H9 (cell line): ENCODE results near the gene ACP3. TPM values are rescaled to one million over a fixed set of nuclear protein-coding genes. Genes with fewer than 3 reads are reported as not detected.

ENCODE experiments used
- DNase-seq: peaks from one replicate; pipeline ENCODE4 v3.0.0-alpha.2; 2017
- H2AFZ ChIP-seq: one replicate; pipeline ENCODE4 v1.6.1; 2013; ENCODE audit warnings: mild to moderate bottlenecking, low read length, control low read depth, moderate library complexity
- H2AK5ac ChIP-seq: 2 replicates; pipeline ENCODE4 v1.6.1; 2013; ENCODE audit warnings: low read length, control low read depth, mixed read lengths; ENCODE audit not compliant: insufficient read length
- H2BK120ac ChIP-seq: one replicate; pipeline ENCODE4 v1.6.1; 2013; ENCODE audit warnings: low read depth, mild to moderate bottlenecking, low read length, control low read depth, inconsistent platforms; ENCODE audit not compliant: poor library complexity, severe bottlenecking
- H2BK12ac ChIP-seq: 2 replicates; pipeline ENCODE4 v1.6.1; 2013; ENCODE audit warnings: low read length, control low read depth, mixed read lengths, low read depth; ENCODE audit not compliant: insufficient read length
- H2BK15ac ChIP-seq: 2 replicates; pipeline ENCODE4 v1.6.1; 2013; ENCODE audit warnings: low read depth, low read length, control low read depth
- H2BK20ac ChIP-seq: one replicate; pipeline ENCODE4 v1.6.1; 2013; ENCODE audit warnings: low read depth, mild to moderate bottlenecking, low read length, control low read depth, inconsistent platforms; ENCODE audit not compliant: poor library complexity, severe bottlenecking
- H2BK5ac ChIP-seq: 2 replicates; pipeline ENCODE4 v1.6.1; 2013; ENCODE audit warnings: low read length, control low read depth, mixed read lengths; ENCODE audit not compliant: insufficient read length
- H3K14ac ChIP-seq: 2 replicates; pipeline ENCODE4 v1.6.1; 2013; ENCODE audit warnings: low read length, control low read depth; ENCODE audit not compliant: insufficient read depth
- H3K18ac ChIP-seq: 2 replicates; pipeline ENCODE4 v1.6.1; 2013; ENCODE audit warnings: low read depth, mild to moderate bottlenecking, mixed read lengths, low read length, control low read depth; ENCODE audit not compliant: insufficient read length
- H3K23ac ChIP-seq: 2 replicates; pipeline ENCODE4 v1.6.1; 2013; ENCODE audit warnings: low read length, control low read depth, mixed read lengths, low read depth; ENCODE audit not compliant: insufficient read length
- H3K23me2 ChIP-seq: 2 replicates; pipeline ENCODE4 v1.6.1; 2013; ENCODE audit warnings: low read depth, mild to moderate bottlenecking, mixed read lengths, low read length, control low read depth; ENCODE audit not compliant: insufficient read length, poor library complexity, severe bottlenecking
- H3K27ac ChIP-seq: 2 replicates; pipeline ENCODE4 v1.5.1; 2013; ENCODE audit warnings: low read length, control low read depth, mixed read lengths, low read depth; ENCODE audit not compliant: insufficient read length
- H3K27me3 ChIP-seq: 2 replicates; pipeline ENCODE4 v1.6.1; 2013; ENCODE audit warnings: low read length, control low read depth, inconsistent platforms; ENCODE audit not compliant: insufficient read depth
- H3K4ac ChIP-seq: 2 replicates; pipeline ENCODE4 v1.6.1; 2013; ENCODE audit warnings: low read depth, mild to moderate bottlenecking, control low read depth, inconsistent platforms, low read length, moderate library complexity
- H3K4me1 ChIP-seq: 2 replicates; pipeline ENCODE4 v1.6.1; 2013; ENCODE audit warnings: low read length, control low read depth, inconsistent platforms; ENCODE audit not compliant: insufficient read depth
- H3K4me2 ChIP-seq: 2 replicates; pipeline ENCODE4 v1.6.1; 2013; ENCODE audit warnings: low read length, control low read depth, mixed read lengths; ENCODE audit not compliant: insufficient read length, insufficient read depth
- H3K56ac ChIP-seq: 2 replicates; pipeline ENCODE4 v1.6.1; 2013; ENCODE audit warnings: low read depth, mild to moderate bottlenecking, mixed read lengths, low read length, control low read depth; ENCODE audit not compliant: insufficient read length
- H3K79me1 ChIP-seq: 2 replicates; pipeline ENCODE4 v1.6.1; 2013; ENCODE audit warnings: low read depth, mild to moderate bottlenecking, moderate library complexity, low read length, control low read depth, inconsistent platforms; ENCODE audit not compliant: insufficient read depth, poor library complexity, severe bottlenecking
- H3K79me2 ChIP-seq: 2 replicates; pipeline ENCODE4 v1.6.1; 2013; ENCODE audit warnings: low read length, control low read depth, inconsistent platforms; ENCODE audit not compliant: insufficient read depth
- H3K9ac ChIP-seq: 2 replicates; pipeline ENCODE4 v1.6.1; 2013; ENCODE audit warnings: low read length, control low read depth, mixed read lengths; ENCODE audit not compliant: insufficient read length; ENCODE audit errors: extremely low read depth
- H3K9me3 ChIP-seq: one replicate; pipeline ENCODE4 v1.6.1; 2013; ENCODE audit warnings: low read depth, low read length, inconsistent platforms; ENCODE audit not compliant: control insufficient read depth
- H3T11ph ChIP-seq: one replicate; pipeline ENCODE4 v1.6.1; 2013; ENCODE audit warnings: mild to moderate bottlenecking, low read length, control low read depth, inconsistent platforms
- H4K20me1 ChIP-seq: one replicate; pipeline ENCODE4 v1.6.1; 2013; ENCODE audit not compliant: control insufficient read depth, insufficient read length, insufficient read depth
- H4K5ac ChIP-seq: 2 replicates; pipeline ENCODE4 v1.6.1; 2013; ENCODE audit warnings: low read depth, mild to moderate bottlenecking, mixed read lengths, low read length, control low read depth; ENCODE audit not compliant: insufficient read length
- H4K8ac ChIP-seq: replicated peaks from 2 replicates; pipeline ENCODE4 v1.6.1; 2013; ENCODE audit warnings: low read length, control low read depth, mixed read lengths, low read depth; ENCODE audit not compliant: insufficient read length
- H4K91ac ChIP-seq: 2 replicates; pipeline ENCODE4 v1.6.1; 2013; ENCODE audit warnings: low read depth, mild to moderate bottlenecking, moderate library complexity, mixed read lengths, low read length, control low read depth; ENCODE audit not compliant: insufficient read length
- H3K27ac Mint-ChIP-seq, 3 experiments: 2 replicates in 2 of 3; 3 replicates in 1 of 3; pipeline ENCODE4 v1.8.0; 2020 to 2021; ENCODE audit warnings: mixed read lengths in 3 of 3, mild to moderate bottlenecking in 1 of 3, moderate library complexity in 1 of 3
- H3K27me3 Mint-ChIP-seq: 2 replicates; pipeline ENCODE4 v1.8.0; 2021; ENCODE audit warnings: low read depth, mild to moderate bottlenecking, moderate library complexity, mixed read lengths
- H3K36me3 Mint-ChIP-seq, 3 experiments: 2 replicates in 2 of 3; 3 replicates in 1 of 3; pipeline ENCODE4 v1.8.0; 2020 to 2021; ENCODE audit warnings: low read depth in 3 of 3, mixed read lengths in 3 of 3; ENCODE audit not compliant: insufficient read depth in 1 of 3
- H3K4me1 Mint-ChIP-seq, 2 experiments: 2 replicates each; pipeline ENCODE4 v1.8.0; 2020; ENCODE audit warnings: mixed read lengths in 2 of 2
- H3K4me3 Mint-ChIP-seq, 2 experiments: 2 replicates in 1 of 2; 3 replicates in 1 of 2; pipeline ENCODE4 v1.8.0; 2020 to 2021; ENCODE audit warnings: mild to moderate bottlenecking in 2 of 2, mixed read lengths in 2 of 2, moderate library complexity in 1 of 2
- H3K9me3 Mint-ChIP-seq, 2 experiments: 2 replicates in 1 of 2; 3 replicates in 1 of 2; pipeline ENCODE4 v1.8.0; 2020; ENCODE audit warnings: mild to moderate bottlenecking in 2 of 2, mixed read lengths in 2 of 2, moderate library complexity in 1 of 2
- CTCF ChIP-seq: fragments of 200-600 bp; sonication (generic); conservative IDR thresholded peaks from 3 replicates; pipeline ENCODE4 v1.8.0; 2021; ENCODE audit warnings: antibody characterized with exemption, mild to moderate bottlenecking
- WGBS: extraction: QIAGEN DNeasy Blood & Tissue Kit; methylation state at CpG from one replicate; pipeline ENCODE4 v1.1.7; 2013; ENCODE audit warnings: missing lambda C conversion rate, low lambda C conversion rate, mixed read lengths; ENCODE audit not compliant: insufficient read length; ENCODE audit errors: extremely low coverage; 5-methylcytosine and 5-hydroxymethylcytosine counted together
- total RNA-seq: library from RNA; stranded (reverse); gene quantifications from 2 replicates; pipeline ENCODE4 v1.2.1, GENCODE V29; 2021

Gene ACP3
- total RNA-seq, 1 experiment from 2014 or later, result 0.17 TPM

- H3K23me2 ChIP-seq, result no peaks in the 10 kb centered on the region
- H4K91ac ChIP-seq, result no peak overlapping the region
- no peaks in the 10 kb centered on the region; the same call in 1 of the 2 replicates for H3K27me3 Mint-ChIP-seq
- H3K9ac ChIP-seq, result no peak overlapping the region
- H3K27ac ChIP-seq, result no peak overlapping the region
- H3K4me3 Mint-ChIP-seq, result no peak overlapping the region
- no peak overlapping the region for H2BK15ac ChIP-seq
- no CpG with 5 or more reads among the region's 2 CpGs for WGBS
- no peak overlapping the region for H3K4ac ChIP-seq
- H4K20me1 ChIP-seq, result no peaks in the 10 kb centered on the region
- H4K8ac ChIP-seq, result no peak overlapping the region
- H3K27me3 ChIP-seq, result no peaks in the 10 kb centered on the region
- H3T11ph ChIP-seq, result no peak overlapping the region
- no peak for DNase-seq
- H3K27ac Mint-ChIP-seq, result no peak overlapping the region
- no peak overlapping the region for H2AK5ac ChIP-seq
- no peaks in the 10 kb centered on the region for H3K9me3 Mint-ChIP-seq
- no peak overlapping the region for H3K14ac ChIP-seq
- H3K4me1 Mint-ChIP-seq, result peaks cover 11 to 18% of the 10 kb centered on the region in 2 experiments
- no peaks in the 10 kb centered on the region for H3K9me3 ChIP-seq
- no peak overlapping the region for H2AFZ ChIP-seq
- H2BK120ac ChIP-seq, result no peak overlapping the region
- no peak overlapping the region for H2BK5ac ChIP-seq
- H2BK12ac ChIP-seq, result no peak overlapping the region
- no peak overlapping the region for H3K18ac ChIP-seq
- H4K5ac ChIP-seq, result no peak overlapping the region
- no peaks in the 10 kb centered on the region for H3K4me1 ChIP-seq
- H3K56ac ChIP-seq, result no peak overlapping the region
- no peak for TF ChIP-seq CTCF
- H3K4me2 ChIP-seq, result no peak overlapping the region
- H2BK20ac ChIP-seq, result no peak overlapping the region
- no peaks in the 10 kb centered on the region for H3K36me3 Mint-ChIP-seq
- no peaks in the 10 kb centered on the region for H3K79me1 ChIP-seq
- H3K79me2 ChIP-seq, result no peaks in the 10 kb centered on the region
- H3K23ac ChIP-seq, result no peak overlapping the region
Measured at GRCh38 chr3:132341746-132342145, 24.5 kb downstream of the ACP3 start.
